T47D (cell line): ENCODE measurements around the gene KHDC1.
"Not testable (repeated sequence)": the region's sequence is repeated elsewhere in the genome, so short reads cannot be mapped to it uniquely, and the experiment has no call there.

Experiments
- DNase-seq, 2 experiments: peaks; one replicate each; pipeline versions ENCODE4 v3.0.0 to v3.0.0-alpha.2; 2011 to 2012; ENCODE audit warnings: low read depth in 1 of 2, low spot score in 1 of 2
- JUND ChIP-seq: IDR thresholded peaks from 2 replicates; pipeline ENCODE4 v1.6.1; 2012; ENCODE audit warnings: low read depth
- in situ Hi-C: cut with HindIII; loops from 2 replicates; pipeline ENCODE4 v1.10.0; 2016; ENCODE audit warnings: low sequenced_read_pairs, low pct_unique_long_range_greater_than_20kb

The KHDC1 gene

DNA sequence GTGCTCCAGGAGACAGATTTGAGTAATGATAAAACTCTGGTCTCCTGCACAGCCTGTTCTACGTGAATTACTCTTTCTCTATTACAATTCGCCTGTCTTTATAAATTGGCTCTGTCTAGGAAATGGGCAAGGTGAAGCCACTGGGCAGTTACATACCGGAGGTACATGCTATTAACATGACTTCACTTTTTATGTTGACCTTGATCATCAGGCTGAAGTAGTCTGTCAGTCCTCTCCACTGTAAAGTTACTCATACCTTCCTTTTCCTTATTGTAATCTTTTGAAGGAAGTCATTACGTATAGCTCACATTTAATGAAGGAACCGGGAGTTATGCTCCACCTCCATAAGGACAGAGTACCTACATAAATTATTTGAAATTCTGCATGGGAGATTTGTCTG lies 19.9 kb upstream of the KHDC1 start:
- in situ Hi-C loops = no loop called here
- DNase-seq = no peak
- no peak for TF ChIP-seq JUND

DNA sequence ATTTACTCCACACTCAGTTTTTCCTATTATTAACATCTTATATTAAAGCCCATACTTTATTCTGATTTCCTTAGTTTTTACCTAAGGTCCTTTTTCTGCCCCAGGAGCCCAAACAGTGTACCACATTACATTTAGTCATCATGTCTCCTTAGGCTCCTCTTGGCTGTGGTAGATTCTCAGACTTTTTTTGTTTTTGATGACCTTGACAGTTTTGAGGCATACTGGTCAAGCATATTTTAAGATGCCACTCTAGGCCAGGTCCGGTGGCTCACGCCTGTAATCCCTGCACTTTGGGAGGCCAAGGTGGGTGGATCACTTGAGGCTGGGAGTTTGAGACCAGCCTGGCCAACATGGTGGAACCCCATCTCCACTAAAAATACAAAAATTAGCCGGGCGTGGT lies 18.7 kb upstream of the KHDC1 start:
- DNase-seq, in situ Hi-C loops: not testable (repeated sequence)

GRCh38 chr6:73269296-73269695 lies 6.3 kb upstream of the KHDC1 start:
- DNase-seq, in situ Hi-C loops: not testable (repeated sequence)

GRCh38 chr6:73268896-73269295 lies 5.9 kb upstream of the KHDC1 start:
- in situ Hi-C loops, DNase-seq: not testable (repeated sequence)

DNA sequence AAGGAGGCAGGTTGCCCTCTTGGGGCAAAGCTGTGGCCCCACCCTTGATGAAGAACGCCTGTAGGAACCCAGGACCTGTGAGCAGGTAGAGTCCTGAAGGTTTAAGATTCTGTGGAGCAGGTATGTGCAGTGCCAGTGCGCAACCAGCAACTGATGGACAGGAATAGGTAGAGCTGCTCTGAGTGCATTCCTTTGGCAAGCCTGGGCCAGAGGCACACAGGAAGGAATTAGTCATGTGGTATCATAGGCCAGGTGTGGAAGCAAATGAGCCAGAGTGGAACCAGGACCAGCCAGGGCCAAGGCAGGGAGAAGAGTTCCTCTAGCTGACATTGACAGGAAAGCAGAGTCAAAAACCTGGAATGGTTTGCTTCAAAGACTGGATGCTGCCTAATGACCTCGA lies 1.4 kb upstream of the KHDC1 start:
- TF ChIP-seq JUND = no peak
- in situ Hi-C loops = no loop called here
- DNase-seq = peak in 1 of 2 experiments; percentile 6

DNA sequence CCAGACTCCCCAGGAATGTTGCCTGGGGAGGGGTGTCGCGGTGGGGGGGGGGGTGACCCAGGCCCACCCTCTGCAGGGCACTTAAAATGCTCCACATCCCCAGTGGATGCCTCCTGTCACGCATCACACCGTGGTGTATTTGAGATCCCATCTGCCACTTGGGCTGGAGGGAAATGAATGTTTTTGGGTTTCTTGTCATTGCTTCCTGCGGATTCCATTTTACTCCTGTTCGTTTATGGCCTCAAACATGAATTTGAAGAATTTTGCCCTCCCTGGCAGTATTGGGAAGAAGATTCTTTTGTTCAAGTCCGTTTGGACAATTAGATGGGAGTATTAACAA lies 544 bp upstream of the KHDC1 start:
- in situ Hi-C loops = no loop called here
- DNase-seq = no peak

DNA sequence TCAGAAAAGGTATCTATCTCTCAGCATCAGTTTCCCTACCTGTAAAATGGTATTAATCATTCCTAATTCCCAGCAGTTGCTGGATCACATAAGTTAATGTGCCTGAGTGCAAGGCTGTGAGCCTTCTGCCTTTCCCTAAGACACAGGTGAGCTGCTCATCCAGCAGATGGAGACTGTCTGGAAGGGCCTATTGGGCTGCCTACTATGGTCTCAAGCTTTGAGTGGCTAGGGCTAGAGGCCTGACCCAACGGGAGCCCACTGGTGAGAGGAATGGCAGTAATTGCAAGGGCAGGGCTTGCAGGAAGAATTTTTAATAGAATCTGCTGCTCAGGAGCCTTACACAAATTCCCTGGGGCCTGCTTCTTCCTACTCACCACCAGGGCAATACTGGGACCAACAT lies 4.3 kb downstream of the KHDC1 start:
- TF ChIP-seq JUND = no peak
- DNase-seq = no peak
- in situ Hi-C loops = no loop called here

More for the DNA sequence above, 544 bp upstream of the KHDC1 start:
- TF ChIP-seq JUND = no peak

- DNase-seq, in situ Hi-C loops: not testable (repeated sequence)
Measured at GRCh38 chr6:73254323-73254722, 8.7 kb downstream of the KHDC1 start.

DNA sequence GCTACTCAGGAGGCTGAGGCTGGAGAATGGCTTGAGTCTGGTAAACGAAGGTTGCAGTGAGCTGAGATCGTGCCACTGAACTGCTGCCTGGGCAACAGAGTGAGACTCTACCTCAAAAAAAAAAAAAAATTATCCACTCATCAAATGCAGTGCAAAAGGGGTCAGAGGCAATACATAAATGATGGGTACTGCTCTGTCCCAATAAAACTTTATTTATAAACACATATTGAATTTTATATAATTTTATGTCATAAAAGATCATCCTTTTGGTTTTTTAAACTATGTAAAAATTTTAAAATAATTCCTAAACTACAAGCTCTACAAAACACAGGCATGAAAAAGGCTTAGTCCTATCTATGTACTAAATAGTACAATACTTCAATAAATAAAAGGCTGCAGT lies 10.3 kb downstream of the KHDC1 start:
- in situ Hi-C loops = no loop called here
- no peak for DNase-seq
- TF ChIP-seq JUND = no peak

DNA sequence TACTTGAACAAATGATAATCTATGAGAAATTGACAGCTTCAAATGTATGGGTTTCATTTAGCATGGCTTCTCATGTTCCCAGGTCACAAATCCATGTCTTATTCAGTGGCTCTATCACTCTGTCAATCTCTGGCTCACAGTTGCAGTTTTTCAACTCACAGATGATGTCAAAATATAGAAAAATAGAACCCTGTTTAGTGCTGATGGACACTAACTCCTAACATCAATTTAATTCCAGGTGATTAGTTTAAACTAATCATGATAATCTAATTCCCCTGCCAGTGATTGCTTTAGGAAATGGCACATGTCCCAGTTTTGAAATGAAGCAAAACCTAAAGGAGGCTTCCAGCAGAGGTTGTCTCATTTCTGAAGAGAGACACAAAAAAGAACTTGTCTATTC lies 13.0 kb downstream of the KHDC1 start:
- no peak for TF ChIP-seq JUND

GRCh38 chr6:73248192-73248903 lies 14.6 kb downstream of the KHDC1 start:
- DNase-seq = no peak
- in situ Hi-C loops = no loop called here
- no peak for TF ChIP-seq JUND

More for the DNA sequence above, 13.0 kb downstream of the KHDC1 start:
- no peak for DNase-seq
- in situ Hi-C loops = no loop called here

GRCh38 chr6:73242001-73242400 lies 21.0 kb downstream of the KHDC1 start:
- no peak for TF ChIP-seq JUND
- no peak for DNase-seq
- in situ Hi-C loops = no loop called here

DNA sequence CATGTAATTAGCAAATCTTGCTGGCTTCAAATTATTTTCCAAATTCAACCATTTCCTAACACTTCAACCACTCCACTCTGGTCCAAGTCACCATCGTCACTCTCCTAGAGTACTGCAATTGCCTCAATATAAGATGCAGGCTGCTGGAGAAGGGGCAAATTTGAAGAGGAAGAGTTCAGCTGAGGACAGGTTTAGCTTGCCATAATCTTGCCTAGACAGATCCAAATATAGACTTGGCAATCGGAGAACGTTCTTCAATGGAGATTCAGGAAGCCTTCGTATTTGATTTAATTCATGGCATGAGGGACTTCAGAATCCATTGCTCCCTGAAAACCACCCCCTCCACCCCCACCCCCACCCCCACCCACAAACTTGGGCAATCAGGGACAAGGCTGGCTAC lies 22.3 kb downstream of the KHDC1 start:
- no peak for DNase-seq
- in situ Hi-C loops = no loop called here
- TF ChIP-seq JUND = no peak

DNA sequence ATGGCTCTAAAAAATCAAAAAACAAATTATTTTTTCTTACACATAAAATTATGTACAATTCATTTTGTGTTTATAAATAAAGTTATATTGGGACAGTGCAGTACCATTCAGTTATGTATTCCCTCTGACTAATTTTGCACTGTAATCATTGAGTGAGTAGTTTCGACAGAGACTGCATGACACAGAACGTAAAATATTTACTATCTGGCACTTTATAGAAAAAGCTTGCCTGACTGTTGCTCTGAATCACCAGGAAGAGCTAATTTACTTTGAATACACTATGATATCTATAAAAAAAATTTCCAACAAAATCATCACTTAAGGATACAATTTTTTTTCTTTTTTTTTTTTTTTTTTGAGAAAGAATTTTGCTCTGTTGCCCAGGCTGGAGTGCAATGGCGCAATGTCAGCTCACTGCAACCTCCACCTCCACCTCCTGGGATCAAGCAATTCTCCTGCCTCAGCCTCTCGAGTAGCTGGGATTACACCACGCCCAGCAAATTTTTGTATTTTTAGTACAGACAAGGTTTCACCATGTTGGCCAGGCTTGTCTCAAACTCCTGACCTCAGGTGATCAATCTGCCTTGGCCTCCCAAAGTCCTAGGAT lies 26.7 kb downstream of the KHDC1 start:
- no peak for DNase-seq
- in situ Hi-C loops = no loop called here
- TF ChIP-seq JUND = no peak
